Activated B cell treated with CpG ODN at 0.5 μM for 24 hours (primary cell): ENCODE data around the gene AMFR. TPM values are rescaled to one million over a fixed set of nuclear protein-coding genes. Genes with fewer than 3 reads are reported as not detected.

Experiments
- ATAC-seq: fragments of 200-7000 bp; cut with Tn5 transposase; one replicate; pipeline ENCODE4 v1.10.0; 2021; ENCODE audit warnings: low read depth, mild to moderate bottlenecking, moderate library complexity
- CTCF ChIA-PET: fragments of 350-600 bp; sonication (Branson Sonifier 250); formaldehyde crosslinking; loops from one replicate; lab custom pipeline; 2021; ENCODE audit warnings: antibody characterized with exemption; lab: Charles Lee
- POLR2A ChIA-PET: fragments of 350-600 bp; sonication (Branson Sonifier 250); formaldehyde crosslinking; loops from one replicate; lab custom pipeline; 2021; ENCODE audit warnings: antibody characterized with exemption; lab: Charles Lee
- DNase-seq: peaks from one replicate; pipeline ENCODE4 v3.0.0; 2022
- H3K27ac Mint-ChIP-seq: one replicate; pipeline ENCODE4 v1.8.0; 2020; ENCODE audit warnings: mixed read lengths
- H3K27me3 Mint-ChIP-seq: one replicate; pipeline ENCODE4 v1.8.0; 2021; ENCODE audit warnings: mixed read lengths
- H3K36me3 Mint-ChIP-seq: one replicate; pipeline ENCODE4 v1.8.0; 2021; ENCODE audit warnings: low read depth, mixed read lengths
- H3K4me1 Mint-ChIP-seq: one replicate; pipeline ENCODE4 v1.8.0; 2021; ENCODE audit warnings: mixed read lengths
- H3K4me3 Mint-ChIP-seq: one replicate; pipeline ENCODE4 v1.8.0; 2020; ENCODE audit warnings: mild to moderate bottlenecking, mixed read lengths
- H3K9me3 Mint-ChIP-seq: one replicate; pipeline ENCODE4 v1.8.0; 2020; ENCODE audit warnings: mixed read lengths
- CTCF ChIP-seq: fragments of 200-600 bp; IDR thresholded peaks from one replicate; pipeline ENCODE4 v1.8.0; 2022; ENCODE audit warnings: antibody characterized with exemption, mild to moderate bottlenecking
- intact Hi-C: fragments of 100-400 bp; cut with micrococcal nuclease; formaldehyde crosslinking; loops from one replicate; pipeline ENCODE4 v1.15.1; 2024
- total RNA-seq: library from RNA; stranded (reverse); gene quantifications from 2 replicates; pipeline ENCODE4 v1.2.3, GENCODE V29; 2022

AMFR gene
- total RNA-seq, 1 donor from 2014 or later = 134 TPM

GRCh38 chr16:56352351-56353053 is 72.8 kb downstream of the AMFR start:
- Mint-ChIP-seq H3K27ac (no peak overlapping the region), H3K36me3 (no peaks in the 10 kb centered on the region), H3K9me3 (no peaks in the 10 kb centered on the region), H3K4me3 (no peak overlapping the region), H3K4me1 (peaks cover 10% of the 10 kb centered on the region), H3K27me3 (no peaks in the 10 kb centered on the region)
- intact Hi-C loops = loop anchor here (10.0 kb wide), 1 partner anchor 352 kb away; no protein-coding TSS in a partner anchor
- ChIA-PET POLR2A (no interaction called here), CTCF (no interaction called here)
- TF ChIP-seq CTCF = no peak
- no peak for ATAC-seq
- peak; percentile 2 for DNase-seq

GRCh38 chr16:56351481-56351880 is 73.9 kb downstream of the AMFR start:
- H3K36me3 Mint-ChIP-seq = no peaks in the 10 kb centered on the region
- H3K27ac Mint-ChIP-seq = no peak overlapping the region
- H3K27me3 Mint-ChIP-seq = no peaks in the 10 kb centered on the region
- intact Hi-C loops = loop anchor here (10.0 kb wide), 1 partner anchor 353 kb away; no protein-coding TSS in a partner anchor
- ATAC-seq = no peak
- DNase-seq = no peak
- TF ChIP-seq CTCF = no peak
- H3K9me3 Mint-ChIP-seq = no peaks in the 10 kb centered on the region
- ChIA-PET POLR2A (no interaction called here), CTCF (no interaction called here)
- H3K4me3 Mint-ChIP-seq = no peak overlapping the region
- H3K4me1 Mint-ChIP-seq = peaks cover under 1% of the 10 kb centered on the region

GRCh38 chr16:56350491-56351405 is 74.6 kb downstream of the AMFR start:
- intact Hi-C loops = loop anchor here (10.0 kb wide), 1 partner anchor 354 kb away; no protein-coding TSS in a partner anchor
- TF ChIP-seq CTCF = no peak
- Mint-ChIP-seq H3K27ac (no peak overlapping the region), H3K4me1 (no peaks in the 10 kb centered on the region), H3K4me3 (no peak overlapping the region), H3K36me3 (no peaks in the 10 kb centered on the region), H3K9me3 (no peaks in the 10 kb centered on the region), H3K27me3 (no peaks in the 10 kb centered on the region)
- ATAC-seq (no peak), DNase-seq (no peak)
- CTCF ChIA-PET = no interaction called here
- POLR2A ChIA-PET = no interaction called here

GRCh38 chr16:56349711-56350161 is 75.6 kb downstream of the AMFR start:
- ChIA-PET CTCF (no interaction called here), POLR2A (no interaction called here)
- Mint-ChIP-seq H3K27ac (no peak overlapping the region), H3K27me3 (no peaks in the 10 kb centered on the region), H3K9me3 (no peaks in the 10 kb centered on the region), H3K4me3 (no peak overlapping the region), H3K36me3 (no peaks in the 10 kb centered on the region), H3K4me1 (no peaks in the 10 kb centered on the region)
- DNase-seq (no peak), ATAC-seq (no peak)
- intact Hi-C loops = loop anchor here (10.0 kb wide), 1 partner anchor 355 kb away; no protein-coding TSS in a partner anchor
- no peak for TF ChIP-seq CTCF

- DNase-seq (no peak), ATAC-seq (no peak)
- Mint-ChIP-seq H3K4me3 (no peak overlapping the region), H3K9me3 (no peaks in the 10 kb centered on the region), H3K27ac (no peak overlapping the region), H3K27me3 (no peaks in the 10 kb centered on the region), H3K4me1 (no peaks in the 10 kb centered on the region), H3K36me3 (no peaks in the 10 kb centered on the region)
- intact Hi-C loops = no loop called here
- ChIA-PET CTCF (no interaction called here), POLR2A (no interaction called here)
- TF ChIP-seq CTCF = no peak
Measured at GRCh38 chr16:56349086-56349415, 76.3 kb downstream of the AMFR start.
